ENCODE measurements around the gene ADAM12.

The ADAM12 gene

GRCh38 chr10:126034586-126034985 lies 353.7 kb downstream of the ADAM12 start:
- no peak overlapping the region for H3K4me3 ChIP-seq (replicated peaks; ENCODE audit: low read depth, low read length)
- no peak for TF ChIP-seq CTCF (IDR thresholded peaks at IDR 0.05; ENCODE audit: low read length, missing control alignments)
- no peak for DNase-seq (ENCODE audit: low read depth)

GRCh38 chr10:126029999-126030398 lies 358.3 kb downstream of the ADAM12 start:
- no peak for DNase-seq (ENCODE audit: low read depth)
- no peak for TF ChIP-seq CTCF (IDR thresholded peaks at IDR 0.05; ENCODE audit: low read length, missing control alignments)
- H3K4me3 ChIP-seq (replicated peaks; ENCODE audit: low read depth, low read length), result no peak overlapping the region

GRCh38 chr10:126027692-126028091 lies 360.6 kb downstream of the ADAM12 start:
- peak; percentile 36 for DNase-seq (ENCODE audit: low read depth)
- no peak for TF ChIP-seq CTCF (IDR thresholded peaks at IDR 0.05; ENCODE audit: low read length, missing control alignments)
- no peak overlapping the region for H3K4me3 ChIP-seq (replicated peaks; ENCODE audit: low read depth, low read length)

GRCh38 chr10:126022841-126023240 lies 365.4 kb downstream of the ADAM12 start:
- DNase-seq (ENCODE audit: low read depth), result no peak
- TF ChIP-seq CTCF (IDR thresholded peaks at IDR 0.05; ENCODE audit: low read length, missing control alignments), result no peak
- no peak overlapping the region for H3K4me3 ChIP-seq (replicated peaks; ENCODE audit: low read depth, low read length)

- no peak overlapping the region for H3K4me3 ChIP-seq (replicated peaks; ENCODE audit: low read depth, low read length)
- TF ChIP-seq CTCF (IDR thresholded peaks at IDR 0.05; ENCODE audit: low read length, missing control alignments), result no peak
- DNase-seq (ENCODE audit: low read depth), result no peak
Measured at GRCh38 chr10:126021833-126022500, 366.3 kb downstream of the ADAM12 start.

GRCh38 chr10:126017961-126018560 lies 370.2 kb downstream of the ADAM12 start:
- no peak overlapping the region for H3K4me3 ChIP-seq (replicated peaks; ENCODE audit: low read depth, low read length)
- no peak for TF ChIP-seq CTCF (IDR thresholded peaks at IDR 0.05; ENCODE audit: low read length, missing control alignments)
- peak; percentile 74 for DNase-seq (ENCODE audit: low read depth)

GRCh38 chr10:126016882-126017281 lies 371.4 kb downstream of the ADAM12 start:
- no peak for TF ChIP-seq CTCF (IDR thresholded peaks at IDR 0.05; ENCODE audit: low read length, missing control alignments)
- DNase-seq (ENCODE audit: low read depth), result no peak
- no peak overlapping the region for H3K4me3 ChIP-seq (replicated peaks; ENCODE audit: low read depth, low read length)
